Neural cell (in vitro differentiated cells): ENCODE results near the gene TLE1. TPM values are rescaled to one million over a fixed set of nuclear protein-coding genes. Genes with fewer than 3 reads are reported as not detected.
A peak's percentile ranks its signal among the peaks of the same experiment; 100 is the strongest.

Source experiments
- H2AFZ ChIP-seq: fragments of 200-600, 300-800 bp; sonication (generic), shearing (Covaris generic); 2 replicates; pipeline ENCODE4 v1.6.0; 2014; ENCODE audit warnings: low read depth, mild to moderate bottlenecking, antibody characterized with exemption, low read length, moderate library complexity
- H3F3A ChIP-seq: fragments of 200-600 bp; shearing (Covaris generic); 2 replicates; pipeline ENCODE4 v1.6.1; 2016; ENCODE audit warnings: mild to moderate bottlenecking, moderate library complexity, mixed read lengths, antibody characterized with exemption, low read length; ENCODE audit not compliant: insufficient read depth, poor library complexity, severe bottlenecking
- H3K27ac ChIP-seq: fragments of 200-600, 300-800 bp; sonication (generic), shearing (Covaris generic); 2 replicates; pipeline ENCODE4 v1.5.1; 2014; ENCODE audit warnings: mild to moderate bottlenecking, low read length, moderate library complexity
- H3K27me3 ChIP-seq: fragments of 300-800, 200-600 bp; sonication (generic), shearing (Covaris generic); 2 replicates; pipeline ENCODE4 v1.6.0; 2014; ENCODE audit warnings: mild to moderate bottlenecking, low read depth, low read length, moderate library complexity; ENCODE audit not compliant: insufficient read depth
- H3K36me3 ChIP-seq: fragments of 300-800, 200-600 bp; sonication (generic), shearing (Covaris generic); 2 replicates; pipeline ENCODE4 v1.5.1; 2014; ENCODE audit warnings: mild to moderate bottlenecking, antibody characterized with exemption, low read length, moderate library complexity; ENCODE audit not compliant: insufficient read depth
- H3K4me2 ChIP-seq: fragments of 300-800, 200-600 bp; sonication (generic), shearing (Covaris generic); 2 replicates; pipeline ENCODE4 v1.6.0; 2014; ENCODE audit warnings: mild to moderate bottlenecking, low read length
- H3K4me3 ChIP-seq: fragments of 300-800, 200-600 bp; sonication (generic), shearing (Covaris generic); 2 replicates; pipeline ENCODE4 v1.5.1; 2014; ENCODE audit warnings: mild to moderate bottlenecking, low read length, moderate library complexity
- H3K79me2 ChIP-seq: fragments of 200-600 bp; shearing (Covaris generic); replicated peaks from 2 replicates; pipeline ENCODE4 v1.6.0; 2014; ENCODE audit warnings: mild to moderate bottlenecking, low read length, moderate library complexity; ENCODE audit not compliant: insufficient read depth
- H3K9ac ChIP-seq: fragments of 300-800, 200-600 bp; sonication (generic), shearing (Covaris generic); 2 replicates; pipeline ENCODE4 v1.6.1; 2016; ENCODE audit warnings: mild to moderate bottlenecking, low read length, mixed read lengths
- H3K9me2 ChIP-seq: fragments of 200-600 bp; shearing (Covaris generic); 2 replicates; pipeline ENCODE4 v1.6.1; 2016; ENCODE audit warnings: mild to moderate bottlenecking, low read length, mixed read lengths; ENCODE audit not compliant: insufficient read depth
- H3K9me3 ChIP-seq: fragments of 200-600, 300-800 bp; sonication (generic), shearing (Covaris generic); 2 replicates; pipeline ENCODE4 v1.6.1; 2016; ENCODE audit warnings: mild to moderate bottlenecking, mixed run types, low read length, moderate library complexity, mixed read lengths
- H4K20me1 ChIP-seq: fragments of 200-600 bp; shearing (Covaris generic); 2 replicates; pipeline ENCODE4 v1.6.1; 2016; ENCODE audit warnings: mild to moderate bottlenecking, mixed run types; ENCODE audit not compliant: insufficient read depth
- EP300 ChIP-seq: fragments of 450-650 bp; conservative IDR thresholded peaks from 2 replicates; pipeline ENCODE4 v1.6.1; 2014; ENCODE audit warnings: antibody characterized with exemption, mild to moderate bottlenecking, moderate library complexity; ENCODE audit not compliant: poor library complexity, severe bottlenecking
- EZH2 ChIP-seq: fragments of 200-600, 300-800 bp; shearing (Covaris generic), sonication (generic); IDR thresholded peaks from 2 replicates; pipeline ENCODE4 v1.6.1; 2014; ENCODE audit warnings: antibody characterized with exemption, low read length, borderline replicate concordance, mild to moderate bottlenecking; ENCODE audit not compliant: insufficient read depth, poor library complexity, severe bottlenecking
- MXI1 ChIP-seq: fragments of 450-650 bp; conservative IDR thresholded peaks from 2 replicates; pipeline ENCODE4 v1.6.1; 2014; ENCODE audit warnings: antibody characterized with exemption, mild to moderate bottlenecking; ENCODE audit not compliant: poor library complexity, severe bottlenecking
- POLR2AphosphoS5 ChIP-seq: IDR thresholded peaks from 2 replicates; pipeline ENCODE4 v1.6.1; 2012
- RAD21 ChIP-seq: fragments of 450-650 bp; conservative IDR thresholded peaks from 2 replicates; pipeline ENCODE4 v1.6.1; 2014; ENCODE audit warnings: antibody characterized with exemption, mild to moderate bottlenecking, moderate library complexity
- SMC3 ChIP-seq: fragments of 450-650 bp; conservative IDR thresholded peaks from 2 replicates; pipeline ENCODE4 v1.6.1; 2014; ENCODE audit warnings: antibody characterized with exemption, mild to moderate bottlenecking, moderate library complexity; ENCODE audit not compliant: poor library complexity
- TAF1 ChIP-seq: IDR thresholded peaks from 2 replicates; pipeline ENCODE4 v1.6.1; 2012; ENCODE audit warnings: low read depth
- polyA plus RNA-seq: library from polyadenylated mRNA; depleted of rRNA; stranded (reverse); fragments of >200 nt; gene quantifications from 2 replicates; pipeline ENCODE4 v1.2.3, GENCODE V29; 2014
- TF ChIP-seq, protein P1 (sequence below): IDR thresholded peaks from 2 replicates; pipeline ENCODE4 v1.6.1; 2012; ENCODE audit warnings: borderline replicate concordance
- TF ChIP-seq, protein P2 (sequence below): fragments of 450-650 bp; IDR thresholded peaks from 2 replicates; pipeline ENCODE4 v1.5.1; 2014; ENCODE audit warnings: antibody characterized with exemption, mild to moderate bottlenecking, moderate library complexity; ENCODE audit not compliant: poor library complexity, severe bottlenecking

Gene TLE1
- polyA plus RNA-seq, 1 donor from 2014 or later = 93.6 TPM

DNA sequence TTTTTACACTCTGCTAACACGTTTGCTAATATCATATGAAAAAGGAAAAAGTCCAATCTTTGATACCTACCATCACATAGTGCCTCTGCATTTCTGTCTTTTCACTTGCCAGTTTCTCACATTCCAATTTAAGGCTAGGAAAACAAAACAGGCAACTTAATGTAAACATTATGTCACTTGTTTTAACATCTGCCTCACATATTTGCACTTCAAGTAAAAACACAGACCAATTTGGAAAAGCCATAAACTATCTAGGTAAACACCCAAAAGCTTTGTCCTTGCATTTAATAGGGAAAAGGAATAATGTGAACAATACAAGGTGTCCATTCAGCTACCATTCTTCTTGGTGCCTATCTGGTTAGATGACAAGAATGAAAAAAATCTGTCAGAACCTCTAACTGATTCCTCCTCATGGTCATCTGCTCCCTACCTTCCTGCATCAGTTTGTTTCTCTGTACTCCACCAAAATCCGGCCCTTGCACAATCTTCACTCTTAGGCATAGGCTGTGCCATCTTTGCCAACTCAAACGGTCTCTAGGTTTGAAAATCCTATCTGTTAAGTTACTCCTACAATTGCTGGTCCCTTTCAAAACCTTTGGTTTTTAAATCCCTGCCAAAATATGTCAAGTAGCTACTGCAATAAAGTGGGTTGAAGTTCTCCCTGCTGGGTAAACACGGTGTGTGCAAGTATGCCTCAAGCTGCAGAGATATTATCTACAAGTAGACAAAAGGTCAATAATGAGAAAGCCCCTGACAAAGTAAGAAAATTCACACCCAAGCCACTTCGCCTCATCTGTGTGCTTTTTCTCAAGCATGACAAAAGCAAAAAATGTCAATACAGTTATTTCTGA, 3.4 kb downstream of the TLE1 start:
- Histone ChIP-seq H3K27ac (peak overlapping the region; percentile 83), H2AFZ (no peak overlapping the region), H3F3A (peaks cover 10% of the 10 kb centered on the region), H4K20me1 (no peaks in the 10 kb centered on the region), H3K9me2 (no peaks in the 10 kb centered on the region), H3K9me3 (no peaks in the 10 kb centered on the region), H3K9ac (peak overlapping the region; percentile 71), H3K27me3 (peaks cover 7% of the 10 kb centered on the region), H3K36me3 (no peaks in the 10 kb centered on the region), H3K79me2 (peaks cover 68% of the 10 kb centered on the region), H3K4me2 (peak overlapping the region; percentile 87), H3K4me3 (peak overlapping the region; percentile 88)
- TF ChIP-seq TAF1 (no peak), MXI1 (no peak), EZH2 (no peak), EP300 (no peak), POLR2AphosphoS5 (no peak), RAD21 (peak; percentile 50), SMC3 (peak; percentile 18)
- TF ChIP-seq, protein P1, sequence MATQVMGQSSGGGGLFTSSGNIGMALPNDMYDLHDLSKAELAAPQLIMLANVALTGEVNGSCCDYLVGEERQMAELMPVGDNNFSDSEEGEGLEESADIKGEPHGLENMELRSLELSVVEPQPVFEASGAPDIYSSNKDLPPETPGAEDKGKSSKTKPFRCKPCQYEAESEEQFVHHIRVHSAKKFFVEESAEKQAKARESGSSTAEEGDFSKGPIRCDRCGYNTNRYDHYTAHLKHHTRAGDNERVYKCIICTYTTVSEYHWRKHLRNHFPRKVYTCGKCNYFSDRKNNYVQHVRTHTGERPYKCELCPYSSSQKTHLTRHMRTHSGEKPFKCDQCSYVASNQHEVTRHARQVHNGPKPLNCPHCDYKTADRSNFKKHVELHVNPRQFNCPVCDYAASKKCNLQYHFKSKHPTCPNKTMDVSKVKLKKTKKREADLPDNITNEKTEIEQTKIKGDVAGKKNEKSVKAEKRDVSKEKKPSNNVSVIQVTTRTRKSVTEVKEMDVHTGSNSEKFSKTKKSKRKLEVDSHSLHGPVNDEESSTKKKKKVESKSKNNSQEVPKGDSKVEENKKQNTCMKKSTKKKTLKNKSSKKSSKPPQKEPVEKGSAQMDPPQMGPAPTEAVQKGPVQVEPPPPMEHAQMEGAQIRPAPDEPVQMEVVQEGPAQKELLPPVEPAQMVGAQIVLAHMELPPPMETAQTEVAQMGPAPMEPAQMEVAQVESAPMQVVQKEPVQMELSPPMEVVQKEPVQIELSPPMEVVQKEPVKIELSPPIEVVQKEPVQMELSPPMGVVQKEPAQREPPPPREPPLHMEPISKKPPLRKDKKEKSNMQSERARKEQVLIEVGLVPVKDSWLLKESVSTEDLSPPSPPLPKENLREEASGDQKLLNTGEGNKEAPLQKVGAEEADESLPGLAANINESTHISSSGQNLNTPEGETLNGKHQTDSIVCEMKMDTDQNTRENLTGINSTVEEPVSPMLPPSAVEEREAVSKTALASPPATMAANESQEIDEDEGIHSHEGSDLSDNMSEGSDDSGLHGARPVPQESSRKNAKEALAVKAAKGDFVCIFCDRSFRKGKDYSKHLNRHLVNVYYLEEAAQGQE = no peak
- TF ChIP-seq, protein P2, sequence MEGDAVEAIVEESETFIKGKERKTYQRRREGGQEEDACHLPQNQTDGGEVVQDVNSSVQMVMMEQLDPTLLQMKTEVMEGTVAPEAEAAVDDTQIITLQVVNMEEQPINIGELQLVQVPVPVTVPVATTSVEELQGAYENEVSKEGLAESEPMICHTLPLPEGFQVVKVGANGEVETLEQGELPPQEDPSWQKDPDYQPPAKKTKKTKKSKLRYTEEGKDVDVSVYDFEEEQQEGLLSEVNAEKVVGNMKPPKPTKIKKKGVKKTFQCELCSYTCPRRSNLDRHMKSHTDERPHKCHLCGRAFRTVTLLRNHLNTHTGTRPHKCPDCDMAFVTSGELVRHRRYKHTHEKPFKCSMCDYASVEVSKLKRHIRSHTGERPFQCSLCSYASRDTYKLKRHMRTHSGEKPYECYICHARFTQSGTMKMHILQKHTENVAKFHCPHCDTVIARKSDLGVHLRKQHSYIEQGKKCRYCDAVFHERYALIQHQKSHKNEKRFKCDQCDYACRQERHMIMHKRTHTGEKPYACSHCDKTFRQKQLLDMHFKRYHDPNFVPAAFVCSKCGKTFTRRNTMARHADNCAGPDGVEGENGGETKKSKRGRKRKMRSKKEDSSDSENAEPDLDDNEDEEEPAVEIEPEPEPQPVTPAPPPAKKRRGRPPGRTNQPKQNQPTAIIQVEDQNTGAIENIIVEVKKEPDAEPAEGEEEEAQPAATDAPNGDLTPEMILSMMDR = peak; percentile 49

DNA sequence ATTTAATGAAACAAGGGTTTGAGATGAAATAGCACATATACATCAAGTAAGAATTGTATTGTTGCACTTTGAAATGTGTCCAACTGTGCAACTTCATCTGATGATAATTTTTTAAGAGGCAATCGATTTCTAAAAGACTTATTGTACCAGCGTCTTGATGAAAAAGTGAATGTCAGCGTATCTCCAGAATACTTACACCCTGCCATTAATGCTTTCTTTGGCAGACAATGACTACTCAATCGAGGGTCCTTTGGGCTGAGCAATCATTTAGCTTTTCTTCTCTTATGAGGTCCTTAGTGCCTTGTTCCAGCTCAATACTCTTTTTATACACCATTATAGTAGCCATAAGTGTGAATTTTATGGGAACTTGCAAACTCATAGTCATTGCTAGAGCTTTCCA, 4.7 kb downstream of the TLE1 start:
- Histone ChIP-seq H3K36me3 (no peaks in the 10 kb centered on the region), H3K27ac (peak overlapping the region; percentile 83), H3K9me2 (no peaks in the 10 kb centered on the region), H3K79me2 (peaks cover 81% of the 10 kb centered on the region), H3F3A (peaks cover 10% of the 10 kb centered on the region), H3K9me3 (no peaks in the 10 kb centered on the region), H3K9ac (peak overlapping the region; percentile 71), H3K27me3 (no peaks in the 10 kb centered on the region), H3K4me3 (peak overlapping the region; percentile 88), H2AFZ (no peak overlapping the region), H3K4me2 (peak overlapping the region; percentile 87), H4K20me1 (no peaks in the 10 kb centered on the region)
- TF ChIP-seq MXI1 (no peak), EZH2 (no peak), POLR2AphosphoS5 (no peak), SMC3 (no peak), TAF1 (no peak), EP300 (no peak), RAD21 (no peak)
- TF ChIP-seq, protein P1 = no peak
- TF ChIP-seq, protein P2 = no peak
